GM12878 (cell line): Measurements from ENCODE around the gene MBOAT7. TPM values are rescaled to one million over a fixed set of nuclear protein-coding genes. Genes with fewer than 3 reads are reported as not detected.

ENCODE experiments used
- ATAC-seq: fragments of 200-7000 bp; cut with Tn5 transposase; 3 replicates; pipeline ENCODE4 v1.9.1; 2020; ENCODE audit warnings: mild to moderate bottlenecking, moderate library complexity
- BruUV-seq: library from RNA; stranded (reverse); fragments of 400-500 nt; replicated peaks from 2 replicates; lab custom pipeline; 2021; lab: Mats Ljungman, UMichigan
- CTCF ChIA-PET: fragments of 300-600 bp; sonication (Branson Sonifier 250); formaldehyde crosslinking; extraction: SDS; loops from one replicate; lab custom pipeline; 2021; ENCODE audit warnings: inconsistent platforms; lab: Yijun Ruan, JAX
- POLR2A ChIA-PET: fragments of 350-600 bp; formaldehyde crosslinking; extraction: SDS; loops from one replicate; lab custom pipeline; 2021; ENCODE audit warnings: inconsistent platforms; lab: Charles Lee
- RAD21 ChIA-PET: fragments of 300-600 bp; sonication (Branson Sonifier 250); formaldehyde crosslinking; loops from one replicate; lab custom pipeline; 2023; ENCODE audit warnings: antibody characterized with exemption; ENCODE audit not compliant: unreplicated experiment; lab: Charles Lee
- SMC1A ChIA-PET: fragments of 300-600 bp; sonication (Branson Sonifier 250); formaldehyde crosslinking; loops from one replicate; lab custom pipeline; 2023; ENCODE audit not compliant: unreplicated experiment, uncharacterized antibody; lab: Charles Lee
- DNase-seq: peaks from one replicate; pipeline ENCODE4 v3.0.0-alpha.2; 2011; ENCODE audit warnings: low read depth, low spot score
- FAIRE-seq: peaks from 3 replicates; lab custom pipeline; 2011; peaks lifted over from hg19 to GRCh38; lab: Jason Lieb, UNC
- H2AFZ ChIP-seq: 2 replicates; pipeline ENCODE4 v1.6.0; 2011; ENCODE audit warnings: low read depth, low read length, control low read depth; ENCODE audit not compliant: control insufficient read depth
- H3K27ac ChIP-seq: 2 replicates; pipeline ENCODE4 v1.5.1; 2011; ENCODE audit warnings: control low read depth; ENCODE audit not compliant: control insufficient read depth, insufficient read depth
- H3K27me3 ChIP-seq, 2 experiments: replicated peaks in 1 of 2; 2 replicates each; pipeline versions ENCODE4 v1.6.0 to v1.6.1; 2011; ENCODE audit warnings: low read length in 1 of 2; ENCODE audit not compliant: control insufficient read depth in 2 of 2, insufficient read depth in 2 of 2
- H3K36me3 ChIP-seq, 2 experiments: 2 replicates each; pipeline ENCODE4 v1.5.1; 2011; ENCODE audit warnings: low read length in 1 of 2; ENCODE audit not compliant: control insufficient read depth in 2 of 2, insufficient read depth in 2 of 2
- H3K4me1 ChIP-seq: 2 replicates; pipeline ENCODE4 v1.6.1; 2011; ENCODE audit warnings: mild to moderate bottlenecking, low read length, moderate library complexity, mixed read lengths; ENCODE audit not compliant: control insufficient read depth, insufficient read depth
- H3K4me2 ChIP-seq: 2 replicates; pipeline ENCODE4 v1.6.0; 2011; ENCODE audit warnings: control low read depth; ENCODE audit not compliant: control insufficient read depth, insufficient read depth
- H3K4me3 ChIP-seq: fragments of 200-600 bp; sonication (generic); 2 replicates; pipeline ENCODE4 v1.5.1; 2016
- H3K79me2 ChIP-seq: 2 replicates; pipeline ENCODE4 v1.6.0; 2011; ENCODE audit warnings: low read length; ENCODE audit not compliant: control insufficient read depth, insufficient read depth
- H3K9ac ChIP-seq: 2 replicates; pipeline ENCODE4 v1.8.0; 2011; ENCODE audit warnings: low read length, control low read depth, mixed read lengths; ENCODE audit not compliant: control insufficient read depth, insufficient read depth
- H3K9me3 ChIP-seq: replicated peaks from 3 replicates; pipeline ENCODE4 v1.5.1; 2011; ENCODE audit warnings: mild to moderate bottlenecking, low read length; ENCODE audit not compliant: control insufficient read depth, insufficient read depth
- H4K20me1 ChIP-seq: 2 replicates; pipeline ENCODE4 v1.6.0; 2011; ENCODE audit not compliant: control insufficient read depth, insufficient read depth
- ATF2 ChIP-seq: IDR thresholded peaks from 2 replicates; pipeline ENCODE4 v1.6.1; 2012; ENCODE audit warnings: low read length, inconsistent platforms
- CBFB ChIP-seq: IDR thresholded peaks from 2 replicates; pipeline ENCODE4 v1.6.1; 2016; ENCODE audit warnings: antibody characterized with exemption, low read depth
- CREB1 ChIP-seq: IDR thresholded peaks from 2 replicates; pipeline ENCODE4 v1.6.1; 2012; ENCODE audit warnings: low read depth, mild to moderate bottlenecking, inconsistent platforms
- E2F4 ChIP-seq: IDR thresholded peaks from 2 replicates; pipeline ENCODE4 v1.6.1; 2012; ENCODE audit warnings: low read depth, low read length, improper control_type of control experiment
- IRF3 ChIP-seq: fragments of 450-650 bp; IDR thresholded peaks from 2 replicates; pipeline ENCODE4 v1.6.1; 2014; ENCODE audit warnings: mild to moderate bottlenecking
- JUNB ChIP-seq: IDR thresholded peaks from 2 replicates; pipeline ENCODE4 v1.6.1; 2016; ENCODE audit warnings: antibody characterized with exemption, mild to moderate bottlenecking
- KLF5 ChIP-seq: fragments of 450-650 bp; IDR thresholded peaks from 2 replicates; pipeline ENCODE4 v1.6.1; 2014; ENCODE audit warnings: mild to moderate bottlenecking; ENCODE audit not compliant: partially characterized antibody
- NBN ChIP-seq: fragments of 450-650 bp; IDR thresholded peaks from 2 replicates; pipeline ENCODE4 v1.6.1; 2016
- NFYB ChIP-seq: IDR thresholded peaks from 2 replicates; pipeline ENCODE4 v1.6.1; 2011; ENCODE audit warnings: low read depth, mild to moderate bottlenecking, low read length, improper control_type of control experiment, moderate library complexity; ENCODE audit not compliant: insufficient read depth
- PAX5 ChIP-seq: IDR thresholded peaks from 2 replicates; pipeline ENCODE4 v1.6.1; 2011; ENCODE audit warnings: low read depth, low read length, borderline replicate concordance
- RELB ChIP-seq: fragments of 450-650 bp; IDR thresholded peaks from 2 replicates; pipeline ENCODE4 v1.6.1; 2017; ENCODE audit warnings: low read depth, mild to moderate bottlenecking, moderate library complexity
- SUZ12 ChIP-seq: fragments of 200-600 bp; sonication (generic); IDR thresholded peaks from one replicate; pipeline ENCODE4 v1.6.1; 2018; ENCODE audit warnings: antibody characterized with exemption, mild to moderate bottlenecking; ENCODE audit not compliant: unreplicated experiment
- ZNF687 ChIP-seq: fragments of 450-650 bp; IDR thresholded peaks from 2 replicates; pipeline ENCODE4 v1.6.1; 2017; ENCODE audit warnings: mild to moderate bottlenecking, moderate library complexity
- WGBS: methylation state at CpG from one replicate; pipeline ENCODE4 v1.1.6; 2016; ENCODE audit warnings: low lambda C conversion rate; ENCODE audit not compliant: insufficient replicate concordance, insufficient coverage; ENCODE audit errors: missing lambda C conversion rate; 5-methylcytosine and 5-hydroxymethylcytosine counted together
- in situ Hi-C: fragments of 300-500 bp; cut with MboI; formaldehyde crosslinking; loops from 9 replicates; pipeline ENCODE4 v1.14.3; 2018; ENCODE audit warnings: mixed read lengths
- intact Hi-C: fragments of 100-400 bp; cut with micrococcal nuclease; formaldehyde crosslinking; loops from one replicate; pipeline ENCODE4 v1.14.2; 2022; ENCODE audit not compliant: unreplicated experiment
- polyA plus RNA-seq, 11 experiments: library from polyadenylated mRNA; depleted of rRNA in 4 of 11; unstranded in 6 of 11; stranded (reverse) in 5 of 11; fragments of >200 nt; fragmentation: Nextera tagmentation in 4 of 11; fragmentation: Illumina TruSeq in 1 of 11; extraction: Ambion mirVana in 4 of 11; extraction: Trizol in 1 of 11; gene quantifications; 1 replicate in 1 of 11; 2 replicates in 10 of 11; pipeline versions ENCODE4 v1.2.1 to v1.2.3, GENCODE V29; 2011 to 2016; ENCODE audit warnings: inconsistent platforms in 2 of 11, missing spikeins in 2 of 11, low read depth in 1 of 11
- total RNA-seq, 4 experiments: library from RNA; depleted of rRNA in 3 of 4; stranded (reverse); fragments of >200 nt in 3 of 4; fragmentation: Illumina TruSeq in 1 of 4; extraction: Trizol in 1 of 4; gene quantifications; 2 replicates each; pipeline versions ENCODE4 v1.2.1 to v1.2.3, GENCODE V29; 2013 to 2021

Gene MBOAT7
- total and polyA plus RNA-seq, 10 of the 15 experiments (the other 5 are each of a cell fraction or from before 2014, with no cell fraction given): 0.69 to 44.5 (median 21.7) TPM

- POLR2A ChIA-PET: interaction anchor here (0.5 to 2.2 kb wide), 4 partner anchors 9 to 1306 kb away, joined by 3 to 12 read pairs (median 3); partner anchors contain the start of genes MBOAT7 and TSEN34
- 13% methylated on average over 18 of the region's 18 CpGs for WGBS
- peak; percentile 33; the same call in 1 of the 2 replicates for TF ChIP-seq CREB1
- peak; percentile 80; the same call in 1 of the 2 replicates for TF ChIP-seq NBN
- TF ChIP-seq ATF2: peak; percentile 84
- no peak for TF ChIP-seq SUZ12
- no peak for TF ChIP-seq KLF5
- TF ChIP-seq JUNB: no peak
- TF ChIP-seq PAX5: peak; percentile 71
- TF ChIP-seq NFYB: 0 out of 2 replicates have a peak, but pooled peaks have one; percentile 25
- TF ChIP-seq RELB: peak; percentile 83
- TF ChIP-seq E2F4: no peak
- peak; percentile 82; the same call in 1 of the 2 replicates for TF ChIP-seq CBFB
- peak; percentile 52; the same call in 1 of the 2 replicates for TF ChIP-seq ZNF687
- no peak for TF ChIP-seq IRF3
Measured at GRCh38 chr19:54207983-54208783, 18.8 kb upstream of the MBOAT7 start.

More at GRCh38 chr19:54207983-54208783, 18.8 kb upstream of the MBOAT7 start:
- H3K4me2 ChIP-seq: peak overlapping the region; percentile 91
- peaks cover 34% of the 10 kb centered on the region for H3K79me2 ChIP-seq
- H3K4me3 ChIP-seq: peak overlapping the region; percentile 24; the same call in 1 of the 2 replicates
- peak; percentile 84 for DNase-seq
- peaks cover 60% of the 10 kb centered on the region for H3K4me1 ChIP-seq
- intact Hi-C loops (no loop called here), in situ Hi-C loops (no loop called here)
- H4K20me1 ChIP-seq: peaks cover 13% of the 10 kb centered on the region
- FAIRE-seq: peak; percentile 98
- H3K27me3 ChIP-seq: no peaks in the 10 kb centered on the region
- no peaks in the 10 kb centered on the region for H3K9me3 ChIP-seq
- H3K9ac ChIP-seq: no peak overlapping the region
- ATAC-seq: peak; percentile 62
- ChIA-PET SMC1A (interaction anchor here (1.0 to 1.4 kb wide), 3 partner anchors 14 to 18 kb away, joined by 4 read pairs; partner anchors contain the start of gene MBOAT7), RAD21 (interaction anchor here (1.5 kb wide), 1 partner anchor 20 kb away, joined by 4 read pairs; no protein-coding TSS in a partner anchor), CTCF (interaction anchor here (1.0 kb wide), 1 partner anchor 26 kb away, joined by 3 read pairs; no protein-coding TSS in a partner anchor)
- peaks cover 19 to 26% of the 10 kb centered on the region in 2 experiments for H3K36me3 ChIP-seq
- H3K27ac ChIP-seq: peak overlapping the region; percentile 35
- no TSS peak for BruUV-seq
- no peak overlapping the region for H2AFZ ChIP-seq
